ENCODE measurements around the gene HSPB7.

- no peak for TF ChIP-seq POLR2AphosphoS5 (IDR thresholded peaks at IDR 0.05; ENCODE audit: low read depth)
- no peak for TF ChIP-seq REST (IDR thresholded peaks at IDR 0.05; ENCODE audit: insufficient replicate concordance, low read depth)
Observed at GRCh38 chr1:15992582-15993500, 25.0 kb downstream of the HSPB7 start.

Data from HL-60 (cell line).